Activated CD4-positive, alpha-beta T cell treated with anti-CD3 and anti-CD28 coated beads for 36 hours (primary cell): ENCODE results near the gene ANKH. TPM values are rescaled to one million over a fixed set of nuclear protein-coding genes. Genes with fewer than 3 reads are reported as not detected.
"Not testable (repeated sequence)": the region's sequence is repeated elsewhere in the genome, so short reads cannot be mapped to it uniquely, and the experiment has no call there.

Experiments used
- ATAC-seq: fragments of 200-7000 bp; cut with Tn5 transposase; one replicate; pipeline ENCODE4 v1.10.0; 2021; ENCODE audit warnings: mild to moderate bottlenecking, moderate library complexity
- CTCF ChIA-PET: fragments of 350-600 bp; sonication (Branson Sonifier 250); formaldehyde crosslinking; loops from one replicate; lab custom pipeline; 2021; ENCODE audit warnings: antibody characterized with exemption; lab: Charles Lee
- POLR2A ChIA-PET: fragments of 350-600 bp; sonication (Branson Sonifier 250); formaldehyde crosslinking; loops from one replicate; lab custom pipeline; 2021; ENCODE audit warnings: antibody characterized with exemption, inconsistent platforms; lab: Charles Lee
- DNase-seq: peaks from one replicate; pipeline ENCODE4 v3.0.0-alpha.2; 2020
- H3K27ac Mint-ChIP-seq: one replicate; pipeline ENCODE4 v1.8.0; 2021; ENCODE audit warnings: mixed read lengths
- H3K27me3 Mint-ChIP-seq: one replicate; pipeline ENCODE4 v1.8.0; 2021; ENCODE audit warnings: mixed read lengths
- H3K36me3 Mint-ChIP-seq: one replicate; pipeline ENCODE4 v1.8.0; 2021; ENCODE audit warnings: low read depth, mixed read lengths
- H3K4me1 Mint-ChIP-seq: one replicate; pipeline ENCODE4 v1.8.0; 2021; ENCODE audit warnings: mixed read lengths
- H3K4me3 Mint-ChIP-seq: one replicate; pipeline ENCODE4 v1.8.0; 2021; ENCODE audit warnings: mild to moderate bottlenecking, moderate library complexity, mixed read lengths
- H3K9me3 Mint-ChIP-seq: one replicate; pipeline ENCODE4 v1.8.0; 2021; ENCODE audit warnings: low read depth, mixed read lengths
- intact Hi-C, 2 experiments: fragments of 100-400 bp; cut with DNase I in 1 of 2; cut with micrococcal nuclease in 1 of 2; formaldehyde crosslinking; loops; one replicate each; pipeline versions ENCODE4 v1.14.2 to v1.15.1; 2022 to 2024; cut with DNase I, micrococcal nuclease
- total RNA-seq, 2 experiments: library from RNA; stranded (reverse); gene quantifications; one replicate each; pipeline ENCODE4 v1.2.3, GENCODE V29; 2021

The ANKH gene
- total RNA-seq = 10 to 100 TPM; 72.8 to 76.4 TPM

DNA sequence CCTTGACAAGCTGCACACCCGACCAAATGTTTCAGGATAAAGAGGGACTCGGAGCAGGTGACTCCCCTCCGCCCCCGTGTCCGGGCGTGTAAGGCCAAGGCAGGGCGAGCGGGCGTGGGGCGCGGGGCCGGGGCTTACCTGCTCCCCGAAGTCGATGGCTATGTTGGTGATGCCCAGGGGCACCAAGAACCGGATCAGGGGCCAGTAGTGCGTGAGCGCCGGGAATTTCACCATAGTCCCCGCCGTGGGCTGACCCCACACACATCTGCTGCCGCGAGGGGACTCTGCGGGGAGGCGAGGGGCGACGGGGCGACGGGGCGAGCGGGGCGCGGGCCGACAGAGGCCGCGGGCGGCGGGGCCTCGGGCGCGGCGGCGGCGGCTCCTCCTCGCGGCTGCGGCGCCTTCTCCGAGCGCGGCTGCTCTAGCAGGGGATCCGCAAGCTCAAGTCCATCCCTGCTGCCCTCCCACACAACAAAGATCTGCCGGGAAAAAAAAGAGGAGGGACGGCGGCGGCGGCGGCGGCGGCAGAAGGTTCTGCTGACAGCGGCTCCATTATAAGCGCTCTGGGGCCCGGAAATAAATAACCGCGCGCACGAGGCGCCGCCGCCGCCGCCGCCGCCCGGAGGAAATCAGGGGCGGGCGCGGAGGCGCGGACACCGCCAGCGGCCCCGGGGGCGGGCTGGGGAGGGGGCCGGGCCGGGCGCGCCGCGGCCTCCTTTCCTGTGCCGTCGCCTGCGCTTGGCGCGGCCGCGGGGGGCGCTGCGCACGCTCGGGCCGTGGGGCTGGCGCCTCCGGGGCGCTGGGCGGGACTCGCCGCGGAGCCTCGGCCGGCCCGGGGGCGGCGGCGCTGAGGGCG is at the start of gene ANKH:
ANKH (minus strand) TSS at position 565 of the 856 bp plus-strand sequence; CDS start at position 234, 331 bp downstream.
- Mint-ChIP-seq H3K4me1 (peaks cover 33% of the 10 kb centered on the region), H3K9me3 (no peaks in the 10 kb centered on the region), H3K4me3 (peak within 1 kb of the TSS; percentile 97), H3K36me3 (peaks cover 7% of the 10 kb centered on the region), H3K27me3 (no peaks in the 10 kb centered on the region), H3K27ac (peak within 1 kb of the TSS; percentile 97)
- ATAC-seq = peak; percentile 80
- DNase-seq = peak; percentile 89
- intact Hi-C loops = loop anchor here (1.0 to 5.0 kb wide), 12 partner anchors 55 to 1596 kb away; partner anchors contain the start of genes OTULIN (in 1 of the 2), OTULINL (in 1 of the 2) and ZNF622 (in 1 of the 2)
- ChIA-PET POLR2A (no interaction called here), CTCF (interaction anchor here (1.1 to 2.3 kb wide), 3 partner anchors 115 to 144 kb away, joined by 3 to 12 read pairs (median 3); no protein-coding TSS in a partner anchor)

- peaks cover 12% of the 10 kb centered on the region for H3K9me3 Mint-ChIP-seq
- intact Hi-C loops = loop anchor here in 1 of 2 experiments (5.0 kb wide), 1 partner anchor 508 kb away; no protein-coding TSS in a partner anchor
- H3K36me3 Mint-ChIP-seq = no peaks in the 10 kb centered on the region
- ChIA-PET POLR2A (interaction anchor here (0.7 kb wide), 1 partner anchor 13 kb away, joined by 3 read pairs; no protein-coding TSS in a partner anchor), CTCF (no interaction called here)
- no peak for DNase-seq
- H3K4me3 Mint-ChIP-seq = no peak overlapping the region
- ATAC-seq = peak; percentile 50
- peaks cover 46% of the 10 kb centered on the region for H3K4me1 Mint-ChIP-seq
- no peaks in the 10 kb centered on the region for H3K27me3 Mint-ChIP-seq
- peak overlapping the region; percentile 77 for H3K27ac Mint-ChIP-seq
These were observed 48.5 kb upstream of the ANKH start for GRCh38 chr5:14920121-14920520.

GRCh38 chr5:14919106-14919505 is 47.5 kb upstream of the ANKH start:
- H3K9me3 Mint-ChIP-seq = peaks cover 12% of the 10 kb centered on the region
- H3K27ac Mint-ChIP-seq, DNase-seq: not testable (repeated sequence)

DNA sequence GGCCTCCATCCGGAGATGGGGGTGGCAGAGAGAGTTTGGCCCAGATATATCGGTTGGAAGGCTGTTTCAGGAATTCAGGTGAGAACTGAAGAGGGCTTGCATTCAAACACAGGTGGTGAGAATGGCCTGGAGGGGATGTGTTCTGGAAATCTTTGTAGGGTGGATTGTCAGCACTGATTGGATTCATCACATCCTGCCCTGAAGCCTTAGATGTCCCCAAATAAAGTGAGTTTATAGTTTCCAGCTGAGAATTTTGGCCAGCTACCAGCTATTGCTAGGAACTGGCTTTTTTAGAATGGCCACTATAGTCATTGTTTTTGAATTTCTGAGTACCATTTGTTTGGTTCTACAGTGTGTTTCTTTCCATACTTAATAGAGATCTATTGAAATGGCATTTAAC is 46.1 kb upstream of the ANKH start:
- H3K4me3 Mint-ChIP-seq = no peak overlapping the region
- POLR2A ChIA-PET = no interaction called here
- CTCF ChIA-PET = interaction anchor here (0.8 kb wide), 1 partner anchor 269 kb away, joined by 3 read pairs; no protein-coding TSS in a partner anchor

More at GRCh38 chr5:14919106-14919505, 47.5 kb upstream of the ANKH start:
- ATAC-seq, POLR2A ChIA-PET, H3K4me3 Mint-ChIP-seq, intact Hi-C loops, H3K27me3 Mint-ChIP-seq, CTCF ChIA-PET, H3K36me3 Mint-ChIP-seq: not testable (repeated sequence)
- peaks cover 46% of the 10 kb centered on the region for H3K4me1 Mint-ChIP-seq

DNA sequence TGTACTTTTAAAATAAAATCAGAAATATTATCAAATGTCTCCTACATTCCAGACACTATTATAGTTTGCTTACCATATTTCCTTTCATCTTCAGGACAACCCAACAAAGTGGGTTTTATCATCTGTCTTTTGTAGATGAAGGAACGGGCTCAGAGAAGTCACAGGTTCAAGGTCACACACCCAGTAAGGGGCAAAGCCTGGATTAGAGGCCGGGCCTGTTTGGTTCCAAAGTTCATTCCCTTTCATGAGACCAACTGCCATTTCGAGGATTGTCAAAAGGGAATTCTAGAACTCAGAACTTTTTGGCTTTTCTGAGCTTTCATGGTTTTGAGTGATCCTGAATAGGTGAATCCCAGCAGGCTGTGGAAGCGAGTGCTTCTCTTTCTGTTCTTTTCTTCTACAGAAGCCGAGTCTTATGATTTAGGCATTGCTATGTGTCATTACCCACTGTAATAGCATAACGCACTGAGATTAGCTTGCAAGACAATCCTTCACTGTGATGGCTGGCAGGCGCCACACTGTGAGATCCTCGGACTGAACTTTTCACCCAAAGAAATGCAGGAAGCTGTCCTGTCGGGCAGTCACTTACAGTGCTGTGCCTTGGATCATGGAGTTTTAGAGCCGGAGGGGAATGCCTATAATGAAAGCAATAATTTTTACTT is 43.8 kb upstream of the ANKH start:
- Mint-ChIP-seq H3K36me3 (no peaks in the 10 kb centered on the region), H3K4me1 (peaks cover 29% of the 10 kb centered on the region), H3K27me3 (no peaks in the 10 kb centered on the region), H3K9me3 (peaks cover 12% of the 10 kb centered on the region), H3K27ac (no peak overlapping the region), H3K4me3 (no peak overlapping the region)
- intact Hi-C loops = loop anchor here (1.0 kb wide), 1 partner anchor 11 kb away; no protein-coding TSS in a partner anchor
- POLR2A ChIA-PET = no interaction called here
- CTCF ChIA-PET = no interaction called here
- peak; percentile 22 for ATAC-seq
- DNase-seq = no peak

More for the DNA sequence above, 46.1 kb upstream of the ANKH start:
- peaks cover 44% of the 10 kb centered on the region for H3K4me1 Mint-ChIP-seq
- intact Hi-C loops = no loop called here
- DNase-seq = no peak
- H3K36me3 Mint-ChIP-seq = no peaks in the 10 kb centered on the region
- no peaks in the 10 kb centered on the region for H3K27me3 Mint-ChIP-seq
- peaks cover 12% of the 10 kb centered on the region for H3K9me3 Mint-ChIP-seq
- no peak overlapping the region for H3K27ac Mint-ChIP-seq
- ATAC-seq = no peak

DNA sequence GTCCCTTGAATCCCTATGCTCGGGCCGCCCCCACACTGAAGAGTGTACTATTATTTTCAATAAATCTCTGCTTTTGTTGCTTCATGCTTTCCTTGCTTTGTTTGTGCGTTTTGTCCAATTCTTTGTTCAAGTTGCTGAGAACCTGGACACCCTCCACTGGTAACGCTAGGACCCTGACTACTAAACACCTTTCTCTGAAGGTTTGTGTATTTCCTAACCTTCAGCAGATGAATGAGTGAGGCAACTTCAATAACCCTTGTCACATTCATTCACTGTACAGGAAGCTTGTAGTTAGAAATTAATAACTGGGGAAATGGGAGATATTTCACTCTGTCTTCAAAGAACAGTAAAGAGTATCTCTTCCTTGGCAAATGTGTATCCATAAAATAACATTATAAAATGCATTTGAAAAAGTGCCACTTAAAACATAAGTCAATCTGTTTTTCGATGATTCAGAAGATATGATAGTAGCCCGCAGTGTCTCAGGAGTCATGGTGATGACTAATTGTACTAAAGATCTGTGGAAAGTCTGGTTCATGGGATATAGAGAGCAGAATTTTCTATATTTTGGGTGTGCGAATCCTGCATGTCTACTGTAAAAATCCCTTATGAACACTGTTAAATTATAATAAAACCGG is 43.2 kb upstream of the ANKH start:
- DNase-seq = no peak
- peak; percentile 93 for ATAC-seq
- Mint-ChIP-seq H3K36me3 (no peaks in the 10 kb centered on the region), H3K4me3 (no peak overlapping the region), H3K4me1 (peaks cover 22% of the 10 kb centered on the region), H3K27ac (no peak overlapping the region), H3K9me3 (peaks cover 12% of the 10 kb centered on the region), H3K27me3 (no peaks in the 10 kb centered on the region)
- ChIA-PET CTCF (no interaction called here), POLR2A (no interaction called here)
- intact Hi-C loops = loop anchor here (1.0 kb wide), 1 partner anchor 12 kb away; no protein-coding TSS in a partner anchor

- DNase-seq (no peak), ATAC-seq (no peak)
- no peak overlapping the region for H3K4me3 Mint-ChIP-seq
- ChIA-PET CTCF (no interaction called here), POLR2A (no interaction called here)
- H3K4me1 Mint-ChIP-seq = peaks cover 20% of the 10 kb centered on the region
- intact Hi-C loops = no loop called here
- no peak overlapping the region for H3K27ac Mint-ChIP-seq
- H3K36me3 Mint-ChIP-seq = no peaks in the 10 kb centered on the region
- H3K9me3 Mint-ChIP-seq = peaks cover 12% of the 10 kb centered on the region
- no peaks in the 10 kb centered on the region for H3K27me3 Mint-ChIP-seq
These were observed 42.6 kb upstream of the ANKH start for GRCh38 chr5:14914193-14914592.

GRCh38 chr5:14913096-14913495 is 41.5 kb upstream of the ANKH start:
- Mint-ChIP-seq H3K4me1 (peaks cover 20% of the 10 kb centered on the region), H3K9me3 (peaks cover 12% of the 10 kb centered on the region), H3K4me3 (no peak overlapping the region), H3K36me3 (no peaks in the 10 kb centered on the region), H3K27ac (no peak overlapping the region), H3K27me3 (no peaks in the 10 kb centered on the region)
- CTCF ChIA-PET = interaction anchor here (0.6 to 1.7 kb wide), 2 partner anchors 38 to 186 kb away, joined by 3 to 7 read pairs; no protein-coding TSS in a partner anchor
- POLR2A ChIA-PET = no interaction called here
- no peak for ATAC-seq
- DNase-seq = no peak
- intact Hi-C loops = no loop called here

- ChIA-PET CTCF (interaction anchor here (0.7 to 1.7 kb wide), 2 partner anchors 118 to 185 kb away, joined by 3 to 7 read pairs; no protein-coding TSS in a partner anchor), POLR2A (no interaction called here)
- intact Hi-C loops = no loop called here
- no peaks in the 10 kb centered on the region for H3K27me3 Mint-ChIP-seq
- H3K36me3 Mint-ChIP-seq = no peaks in the 10 kb centered on the region
- peaks cover 12% of the 10 kb centered on the region for H3K9me3 Mint-ChIP-seq
- DNase-seq (no peak), ATAC-seq (no peak)
- H3K4me1 Mint-ChIP-seq = peaks cover 20% of the 10 kb centered on the region
- no peak overlapping the region for H3K4me3 Mint-ChIP-seq
- no peak overlapping the region for H3K27ac Mint-ChIP-seq
These were observed 40.6 kb upstream of the ANKH start for GRCh38 chr5:14912206-14912605.

DNA sequence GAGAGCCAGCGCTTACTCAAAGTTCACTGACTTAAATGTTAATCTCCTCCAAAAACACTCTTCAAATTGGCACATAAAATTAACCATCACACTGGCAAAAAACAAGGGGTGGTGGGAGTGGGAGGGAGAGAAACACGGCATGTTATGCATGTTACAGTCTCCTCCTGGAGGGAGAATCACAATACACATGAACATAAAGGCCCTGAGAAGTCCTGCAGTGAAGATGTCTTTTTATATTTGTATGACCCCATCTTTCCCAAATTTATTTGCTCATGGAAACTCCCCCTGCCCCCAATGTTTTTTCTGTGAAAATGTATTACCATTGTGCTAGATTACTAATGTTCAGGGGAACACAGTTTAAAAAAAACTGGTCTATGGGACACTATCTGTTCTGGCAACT is 37.8 kb upstream of the ANKH start:
- Mint-ChIP-seq H3K27me3 (no peaks in the 10 kb centered on the region), H3K4me1 (peaks cover 4% of the 10 kb centered on the region), H3K27ac (no peak overlapping the region), H3K9me3 (no peaks in the 10 kb centered on the region), H3K36me3 (no peaks in the 10 kb centered on the region), H3K4me3 (no peak overlapping the region)
- intact Hi-C loops = no loop called here
- ATAC-seq (no peak), DNase-seq (no peak)
- CTCF ChIA-PET = no interaction called here
- POLR2A ChIA-PET = no interaction called here

- POLR2A ChIA-PET = no interaction called here
- intact Hi-C loops = no loop called here
- H3K27ac Mint-ChIP-seq = no peak overlapping the region
- DNase-seq = no peak
- no peak for ATAC-seq
- H3K4me1 Mint-ChIP-seq = no peaks in the 10 kb centered on the region
- H3K9me3 Mint-ChIP-seq = no peaks in the 10 kb centered on the region
- H3K27me3 Mint-ChIP-seq = no peaks in the 10 kb centered on the region
- no peak overlapping the region for H3K4me3 Mint-ChIP-seq
- no peaks in the 10 kb centered on the region for H3K36me3 Mint-ChIP-seq
- CTCF ChIA-PET = no interaction called here
These were observed 36.6 kb upstream of the ANKH start for GRCh38 chr5:14908172-14908571.
